Esophagus squamous epithelium (tissue), 5 donors: ENCODE data around the gene KPNA3. TPM values are rescaled to one million over a fixed set of nuclear protein-coding genes. Genes with fewer than 3 reads are reported as not detected.

ENCODE experiments used
- DNase-seq: peaks from one replicate; lab custom pipeline; 2025; lab: John Stamatoyannopoulos, UW
- H3K27ac ChIP-seq, 4 donors: fragments of 200-600 bp; sonication (generic); one replicate each; pipeline ENCODE4 v1.5.1; 2016 to 2019; ENCODE audit warnings: mild to moderate bottlenecking in 1 of 4
- H3K27me3 ChIP-seq, 4 donors: fragments of 200-600 bp; sonication (generic); 1 replicate in 3 of 4; 2 replicates in 1 of 4; pipeline versions ENCODE4 v1.5.1 to v1.6.0; 2017 to 2021; ENCODE audit warnings: antibody characterized with exemption in 1 of 4
- H3K36me3 ChIP-seq, 3 donors: fragments of 200-600 bp; sonication (generic); one replicate each; pipeline ENCODE4 v1.5.1; 2016 to 2019
- H3K4me1 ChIP-seq, 3 donors: fragments of 200-600 bp; sonication (generic); one replicate each; pipeline ENCODE4 v1.5.1; 2017 to 2019
- H3K4me3 ChIP-seq, 4 donors: fragments of 200-600 bp; sonication (generic); 1 replicate in 3 of 4; 2 replicates in 1 of 4; pipeline ENCODE4 v1.5.1; 2016 to 2019; ENCODE audit warnings: mild to moderate bottlenecking in 2 of 4, moderate library complexity in 1 of 4
- H3K9me3 ChIP-seq, 3 donors: fragments of 200-600 bp; sonication (generic); one replicate each; pipeline ENCODE4 v1.5.1; 2016 to 2019
- POLR2A ChIP-seq, 4 donors: fragments of 450-650 bp; IDR thresholded peaks; one replicate each; pipeline ENCODE4 v1.6.1; 2017; ENCODE audit warnings: antibody characterized with exemption in 4 of 4, mild to moderate bottlenecking in 4 of 4, moderate library complexity in 3 of 4
- WGBS, 2 donors: methylation state at CpG; one replicate each; pipeline ENCODE4 v1.1.5; 2018; 5-methylcytosine and 5-hydroxymethylcytosine counted together
- intact Hi-C: fragments of 100-400 bp; cut with DNase I; formaldehyde crosslinking; loops from one replicate; pipeline ENCODE4 v1.15.0; 2022
- total RNA-seq, 4 donors: library from RNA; depleted of rRNA; stranded (reverse); fragments of >200 nt; gene quantifications; one replicate each; pipeline ENCODE4 v1.1.0, GENCODE V29; 2016
- TF ChIP-seq, protein P1 (sequence below), 6 experiments: fragments of 450-650 bp in 4 of 6; fragments of 200-600 bp in 2 of 6; sonication (generic) in 2 of 6; IDR thresholded peaks; one replicate each; pipeline ENCODE4 v1.5.1; 2016 to 2019; ENCODE audit warnings: antibody characterized with exemption in 6 of 6, mild to moderate bottlenecking in 4 of 6, moderate library complexity in 4 of 6
- donor health status: DM: yes; HTN: yes; CAD: no.

Gene KPNA3
- total RNA-seq, 4 donors from 2014 or later, result 19.7 to 35.0 (median 25.4) TPM

DNA sequence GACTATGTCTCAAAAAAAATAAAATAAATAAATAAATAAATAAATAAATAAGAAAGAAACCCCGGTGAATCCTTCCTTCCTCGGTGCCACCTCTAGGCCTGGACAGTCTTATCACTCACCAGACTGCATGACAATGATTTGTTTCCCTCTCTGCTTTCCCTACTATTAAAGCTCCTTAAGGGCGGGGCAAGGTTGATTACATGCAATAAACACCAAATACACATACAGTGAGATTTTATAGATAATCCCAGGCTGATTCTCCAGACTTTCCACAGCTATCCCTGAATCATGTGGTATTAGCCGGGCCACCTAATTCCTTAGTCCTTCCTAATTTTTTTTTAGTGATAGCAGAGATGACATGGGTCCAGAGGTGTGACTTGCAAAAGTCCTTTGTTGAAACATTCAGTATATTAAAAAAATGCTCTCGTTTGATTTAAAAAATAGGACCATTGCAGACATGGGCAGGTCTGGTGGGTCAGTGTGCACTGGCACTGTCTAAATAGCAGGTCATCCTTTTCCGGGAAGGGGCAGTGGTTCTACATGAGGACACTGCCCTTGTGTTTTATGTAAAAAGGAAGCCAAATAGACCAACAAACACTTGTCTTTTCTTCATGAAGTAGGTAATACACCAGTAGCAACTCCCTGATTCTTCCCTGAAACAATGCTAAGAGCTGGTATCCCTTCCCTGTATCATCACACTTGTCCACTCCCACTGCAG is 115.7 kb downstream of the KPNA3 start:
- peaks cover 0 to 6% (median 0%) of the 10 kb centered on the region in 3 donors for H3K4me1 ChIP-seq
- no peaks in the 10 kb centered on the region for H3K9me3 ChIP-seq
- WGBS, 2 donors, result 83 to 97% methylated on average over 6 of the region's 6 CpGs
- H3K27me3 ChIP-seq, result no peaks in the 10 kb centered on the region
- no peak for TF ChIP-seq POLR2A (IDR thresholded peaks at IDR 0.05)
- TF ChIP-seq, protein P1, sequence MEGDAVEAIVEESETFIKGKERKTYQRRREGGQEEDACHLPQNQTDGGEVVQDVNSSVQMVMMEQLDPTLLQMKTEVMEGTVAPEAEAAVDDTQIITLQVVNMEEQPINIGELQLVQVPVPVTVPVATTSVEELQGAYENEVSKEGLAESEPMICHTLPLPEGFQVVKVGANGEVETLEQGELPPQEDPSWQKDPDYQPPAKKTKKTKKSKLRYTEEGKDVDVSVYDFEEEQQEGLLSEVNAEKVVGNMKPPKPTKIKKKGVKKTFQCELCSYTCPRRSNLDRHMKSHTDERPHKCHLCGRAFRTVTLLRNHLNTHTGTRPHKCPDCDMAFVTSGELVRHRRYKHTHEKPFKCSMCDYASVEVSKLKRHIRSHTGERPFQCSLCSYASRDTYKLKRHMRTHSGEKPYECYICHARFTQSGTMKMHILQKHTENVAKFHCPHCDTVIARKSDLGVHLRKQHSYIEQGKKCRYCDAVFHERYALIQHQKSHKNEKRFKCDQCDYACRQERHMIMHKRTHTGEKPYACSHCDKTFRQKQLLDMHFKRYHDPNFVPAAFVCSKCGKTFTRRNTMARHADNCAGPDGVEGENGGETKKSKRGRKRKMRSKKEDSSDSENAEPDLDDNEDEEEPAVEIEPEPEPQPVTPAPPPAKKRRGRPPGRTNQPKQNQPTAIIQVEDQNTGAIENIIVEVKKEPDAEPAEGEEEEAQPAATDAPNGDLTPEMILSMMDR (IDR thresholded peaks at IDR 0.05), result no peak
- peaks cover 0 to 41% (median 0%) of the 10 kb centered on the region in 3 donors for H3K36me3 ChIP-seq
- no peak overlapping the region for H3K4me3 ChIP-seq
- intact Hi-C loops, result no loop called here
- H3K27ac ChIP-seq, result no peak overlapping the region
- DNase-seq, result no peak

DNA sequence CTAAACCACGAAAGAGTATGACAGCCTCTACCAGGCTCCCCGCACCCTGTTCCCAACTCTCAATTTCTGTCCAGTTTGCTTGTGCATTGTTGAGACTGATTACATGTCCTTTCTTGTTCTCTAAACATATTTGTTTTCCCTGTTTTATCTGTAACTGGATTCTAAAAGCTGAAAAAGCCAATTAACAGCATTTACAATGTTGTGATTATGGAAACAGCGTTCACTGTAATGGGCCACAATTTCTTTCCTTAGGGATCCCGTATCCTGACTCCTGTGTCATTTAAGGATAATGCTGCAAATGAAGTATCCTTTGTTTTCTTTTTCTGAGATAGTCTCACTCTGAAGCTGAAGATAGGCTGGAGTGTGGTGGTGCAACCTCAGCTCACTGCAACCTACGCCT is 121.7 kb downstream of the KPNA3 start:
- Histone ChIP-seq H3K4me3 (no peak overlapping the region), H3K9me3 (no peaks in the 10 kb centered on the region), H3K36me3 (peaks cover 0 to 39% (median 0%) of the 10 kb centered on the region in 3 donors), H3K27me3 (no peaks in the 10 kb centered on the region), H3K4me1 (peaks cover 0 to 22% (median 6%) of the 10 kb centered on the region in 3 donors), H3K27ac (no peak overlapping the region)
- intact Hi-C loops, result no loop called here
- no peak for TF ChIP-seq POLR2A (IDR thresholded peaks at IDR 0.05)
- TF ChIP-seq, protein P1 (IDR thresholded peaks at IDR 0.05), result no peak
- no peak for DNase-seq
- WGBS, 2 donors, result 85% methylated on average over 4 to 5 of the region's 5 CpGs

DNA sequence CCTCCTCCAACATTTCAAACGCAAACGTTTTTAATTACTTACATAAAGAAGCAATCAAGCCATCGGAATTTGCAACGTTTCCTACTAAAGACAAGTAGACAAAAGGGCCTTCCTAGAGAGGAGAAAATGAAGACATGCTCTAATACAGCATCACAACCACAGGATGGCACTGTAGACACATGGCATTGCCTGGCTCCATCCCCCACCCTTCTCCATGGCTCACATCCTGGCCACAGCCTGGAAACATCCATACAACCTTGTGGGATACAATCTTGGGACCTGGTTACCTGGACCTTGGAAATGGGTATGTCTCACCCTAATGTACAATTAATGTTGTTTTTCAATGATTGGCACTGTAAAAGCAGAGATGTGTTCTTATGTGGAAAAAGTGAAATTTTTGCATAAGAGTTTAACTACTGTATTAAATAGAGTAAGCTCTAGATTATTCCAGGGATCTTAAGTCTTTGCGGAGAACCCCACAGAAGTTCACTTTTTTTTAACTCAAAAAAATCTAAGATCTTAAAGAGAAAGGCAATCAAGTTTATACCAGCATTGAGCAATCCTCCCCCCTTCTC is 122.7 kb downstream of the KPNA3 start:
- Histone ChIP-seq H3K9me3 (no peaks in the 10 kb centered on the region), H3K27me3 (no peaks in the 10 kb centered on the region), H3K27ac (no peak overlapping the region), H3K36me3 (peaks cover 0 to 36% (median 0%) of the 10 kb centered on the region in 3 donors), H3K4me1 (peaks cover 0 to 22% (median 6%) of the 10 kb centered on the region in 3 donors), H3K4me3 (no peak overlapping the region)
- WGBS, 2 donors, result 44 to 61% methylated on average over 5 of the region's 5 CpGs
- intact Hi-C loops, result no loop called here
- DNase-seq, result no peak
- TF ChIP-seq POLR2A (IDR thresholded peaks at IDR 0.05), result no peak
- TF ChIP-seq, protein P1 (IDR thresholded peaks at IDR 0.05), result peak; percentile 16 to 80 (median 62)

DNA sequence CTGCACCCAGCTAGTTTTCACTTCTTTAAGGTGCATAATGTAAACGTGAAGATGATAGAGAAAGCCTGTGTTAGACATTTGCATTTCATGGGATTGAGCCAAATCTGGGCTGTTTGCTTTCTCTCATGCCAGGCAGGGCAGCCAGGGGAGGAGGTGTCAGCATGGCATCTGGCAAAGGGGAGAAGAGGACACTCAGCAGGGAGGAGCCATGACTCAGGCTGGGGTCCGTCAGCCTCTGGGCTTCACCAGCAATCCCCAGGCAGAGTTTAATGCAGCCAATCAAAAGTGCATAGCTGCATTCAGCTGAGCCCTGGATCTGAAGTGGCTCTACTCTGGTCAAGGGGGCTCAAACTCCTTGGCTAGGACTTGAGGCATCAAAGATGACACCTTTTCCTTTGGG is 124.7 kb downstream of the KPNA3 start:
- peaks cover 0 to 22% (median 6%) of the 10 kb centered on the region in 3 donors for H3K4me1 ChIP-seq
- intact Hi-C loops, result no loop called here
- no peaks in the 10 kb centered on the region for H3K9me3 ChIP-seq
- TF ChIP-seq, protein P1 (IDR thresholded peaks at IDR 0.05), result no peak
- no peak for TF ChIP-seq POLR2A (IDR thresholded peaks at IDR 0.05)
- DNase-seq, result no peak
- 60 to 63% methylated on average over 2 of the region's 2 CpGs for WGBS, 2 donors
- peaks cover 0 to 47% (median 0%) of the 10 kb centered on the region in 3 donors for H3K36me3 ChIP-seq
- no peak overlapping the region for H3K4me3 ChIP-seq
- H3K27me3 ChIP-seq, result no peaks in the 10 kb centered on the region
- no peak overlapping the region for H3K27ac ChIP-seq

DNA sequence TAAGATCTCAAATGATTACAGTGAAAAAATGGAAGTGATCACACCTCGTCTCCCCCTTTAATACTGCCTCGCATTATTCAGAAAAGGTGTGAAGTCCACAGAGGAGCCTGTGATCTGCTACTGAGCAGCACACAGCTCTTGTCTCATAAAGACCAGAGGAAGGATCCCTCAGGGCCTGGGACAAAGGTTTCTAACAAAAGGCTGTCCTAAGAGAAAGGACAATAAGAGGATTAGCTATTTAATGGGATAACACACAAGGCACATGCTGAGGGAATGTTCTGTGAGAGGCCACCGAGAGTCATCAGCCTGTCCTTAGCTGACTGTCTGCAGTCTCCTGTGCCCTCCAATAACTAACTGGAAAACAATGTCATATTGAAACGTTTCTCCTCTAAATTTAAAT is 127.9 kb downstream of the KPNA3 start:
- H3K36me3 ChIP-seq, result peaks cover 0 to 77% (median 0%) of the 10 kb centered on the region in 3 donors
- no peak overlapping the region for H3K27ac ChIP-seq
- H3K4me1 ChIP-seq, result peaks cover 0 to under 1% (median 0%) of the 10 kb centered on the region in 3 donors
- intact Hi-C loops, result no loop called here
- no peak for TF ChIP-seq POLR2A (IDR thresholded peaks at IDR 0.05)
- TF ChIP-seq, protein P1 (IDR thresholded peaks at IDR 0.05), result no peak
- no peaks in the 10 kb centered on the region for H3K27me3 ChIP-seq
- no peak overlapping the region for H3K4me3 ChIP-seq
- 77 to 83% methylated on average over 4 of the region's 4 CpGs for WGBS, 2 donors
- H3K9me3 ChIP-seq, result no peaks in the 10 kb centered on the region
- no peak for DNase-seq
